ENCODE data around the gene UBE2K.
A peak's percentile ranks its signal among the peaks of the same experiment; 100 is the strongest.
"Not testable (repeated sequence)": the region's sequence is repeated elsewhere in the genome, so short reads cannot be mapped to it uniquely, and the experiment has no call there.

The UBE2K gene

DNA sequence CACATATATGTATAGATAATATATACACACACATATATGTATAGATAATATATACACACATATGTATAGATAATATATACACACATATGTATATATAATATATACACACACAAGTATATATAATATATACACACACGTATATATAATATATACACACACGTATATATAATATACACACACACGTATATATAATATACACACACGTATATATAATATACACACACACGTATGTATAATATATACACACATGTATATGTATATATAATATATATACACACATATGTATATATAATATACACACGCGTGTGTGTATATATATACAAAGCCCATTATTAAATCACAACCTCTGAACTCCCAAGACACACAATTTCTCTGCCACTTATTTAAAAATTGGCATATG lies 8.0 kb upstream of the UBE2K start:
- no peak for DNase-seq

DNA sequence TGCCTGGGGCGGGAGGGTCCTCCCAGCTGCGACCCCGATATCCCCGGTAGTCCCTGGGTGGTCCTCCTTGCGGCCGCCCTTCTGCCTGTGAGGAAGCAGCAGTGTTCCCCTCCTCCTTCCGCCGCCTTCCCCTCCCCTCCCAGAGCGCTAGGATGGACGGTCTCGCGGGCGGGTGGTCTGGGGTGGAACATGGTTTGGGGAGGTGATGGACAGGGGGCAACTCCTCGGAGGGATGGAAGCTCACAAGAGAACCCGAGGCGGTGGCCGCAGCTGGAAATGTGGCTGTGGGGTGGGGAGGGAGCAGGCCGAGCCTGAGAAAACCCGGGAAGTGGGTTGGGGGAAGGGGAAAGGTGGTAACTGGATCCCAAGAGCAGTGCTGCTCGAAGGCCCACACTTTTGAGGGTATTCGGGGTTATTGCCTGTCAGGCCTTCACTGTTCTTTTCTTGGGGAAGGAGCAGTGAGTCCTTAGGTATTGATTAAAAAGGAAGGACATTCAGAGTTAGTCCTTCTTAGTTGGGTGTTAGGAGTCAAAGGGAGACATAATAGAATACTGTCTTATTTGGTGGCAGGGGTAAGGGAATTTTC lies 581 bp downstream of the UBE2K start:
- peak in 2 of 3 donors; percentile 42 to 60 for DNase-seq

DNA sequence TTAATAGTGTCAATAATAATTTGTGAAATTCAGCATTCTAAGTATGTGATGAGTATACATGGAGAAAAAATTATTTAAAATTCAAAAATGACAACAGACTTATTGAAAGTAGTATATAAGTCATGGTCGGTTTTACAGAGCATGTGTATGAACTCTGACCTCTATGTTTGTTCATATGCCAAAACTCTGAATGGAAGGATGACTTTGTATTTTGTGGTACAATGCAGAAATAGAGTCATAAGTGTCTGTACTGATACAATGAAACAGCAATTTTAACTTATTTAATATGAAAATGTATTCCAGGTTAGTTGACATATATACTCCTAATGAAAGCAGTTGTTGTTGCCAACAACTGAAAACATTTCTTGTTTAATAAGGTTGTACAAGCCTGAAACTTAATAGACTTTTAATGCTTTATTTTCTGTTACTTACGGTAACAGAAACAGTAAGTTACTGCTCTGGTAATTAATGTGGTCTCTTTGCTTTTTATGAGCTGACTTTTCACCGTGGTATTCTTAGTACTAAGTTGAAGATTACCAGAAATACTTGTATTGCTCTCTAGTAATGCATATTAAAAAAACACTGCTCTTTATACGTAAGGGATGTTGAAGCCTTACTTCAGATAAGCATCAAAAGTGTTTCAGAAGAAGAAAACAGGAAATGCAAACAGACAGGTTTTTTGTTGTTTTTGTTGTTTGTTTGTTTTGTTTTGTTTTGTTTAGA lies 1.9 kb downstream of the UBE2K start:
- DNase-seq, result peak; percentile 19 to 55 (median 45)

DNA sequence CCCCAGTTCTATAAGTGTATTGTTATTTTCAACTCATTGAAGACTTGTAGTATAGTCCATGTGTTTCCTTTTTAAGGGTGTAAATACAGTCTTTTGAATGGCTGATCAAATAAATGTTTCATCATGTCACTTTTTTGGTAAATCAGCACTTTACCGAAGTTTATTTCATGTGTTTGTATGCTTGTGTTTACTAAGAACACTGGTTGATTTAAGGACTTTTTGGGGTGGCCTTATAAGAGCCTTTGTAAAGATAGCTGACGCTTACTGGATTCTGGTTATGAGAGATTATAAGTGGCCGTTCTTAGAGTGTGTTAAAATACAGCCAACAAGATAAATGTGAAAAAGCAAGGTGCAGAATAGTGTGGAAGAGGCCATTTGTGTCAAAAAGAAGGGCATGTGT lies 2.6 kb downstream of the UBE2K start:
- no peak for DNase-seq

DNA sequence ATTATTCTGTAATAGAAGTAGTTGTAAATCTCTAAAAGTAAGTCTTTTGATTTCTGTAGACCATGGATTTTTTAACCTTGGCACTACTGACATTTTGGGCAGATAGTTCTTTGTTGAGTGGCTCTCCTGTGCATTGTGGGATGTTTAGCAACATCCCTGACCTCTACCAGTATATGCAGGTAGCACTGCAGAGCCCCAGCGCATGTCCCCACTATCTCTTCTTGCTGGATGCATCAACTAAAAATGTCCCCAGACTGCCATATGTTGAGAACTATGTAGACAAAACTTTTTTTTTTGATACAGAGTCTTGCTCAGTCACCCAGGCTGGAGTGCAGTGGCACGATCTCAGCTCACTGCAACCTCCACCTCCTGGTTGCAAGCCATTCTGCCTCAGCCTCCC lies 4.8 kb downstream of the UBE2K start:
- no peak for DNase-seq

DNA sequence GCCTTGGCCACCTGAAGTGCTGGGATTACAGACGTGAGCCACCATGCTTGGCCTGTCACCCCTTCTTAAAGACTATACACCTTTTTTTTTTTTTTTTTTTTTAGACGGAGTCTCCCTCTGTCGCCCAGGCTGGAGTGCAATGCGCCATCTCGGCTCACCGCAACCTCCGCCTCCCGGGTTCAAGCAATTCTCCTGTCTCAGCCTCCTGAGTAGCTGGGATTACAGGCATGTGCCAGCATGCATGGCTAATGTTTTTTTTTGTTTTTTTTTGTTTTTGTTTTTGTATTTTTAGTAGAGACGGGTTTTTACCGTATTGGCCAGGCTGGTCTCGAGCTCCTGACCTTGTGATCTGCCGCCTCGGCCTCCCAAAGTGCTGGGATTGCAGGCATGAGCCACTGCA lies 6.9 kb downstream of the UBE2K start:
- not testable (repeated sequence) for DNase-seq

DNA sequence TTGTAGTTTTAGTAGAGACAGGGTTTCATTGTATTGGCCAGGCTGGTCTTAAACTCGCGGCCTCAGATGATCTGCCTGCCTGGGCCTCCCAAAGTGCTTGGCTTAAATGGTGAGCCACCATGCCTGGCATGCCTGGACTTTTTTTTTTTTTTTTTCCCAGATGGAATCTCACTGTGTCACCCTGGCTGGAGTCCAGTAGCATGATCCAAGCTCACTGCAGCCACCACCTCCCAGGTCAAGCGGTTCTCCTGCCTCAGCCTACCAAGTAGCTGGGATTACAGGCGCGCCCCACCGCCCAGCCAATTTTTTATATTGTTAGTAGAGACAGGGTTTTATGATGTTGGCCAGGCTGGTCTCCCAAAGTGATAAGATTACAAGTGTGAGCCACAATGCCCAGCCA lies 8.4 kb downstream of the UBE2K start:
- DNase-seq, result no peak

DNA sequence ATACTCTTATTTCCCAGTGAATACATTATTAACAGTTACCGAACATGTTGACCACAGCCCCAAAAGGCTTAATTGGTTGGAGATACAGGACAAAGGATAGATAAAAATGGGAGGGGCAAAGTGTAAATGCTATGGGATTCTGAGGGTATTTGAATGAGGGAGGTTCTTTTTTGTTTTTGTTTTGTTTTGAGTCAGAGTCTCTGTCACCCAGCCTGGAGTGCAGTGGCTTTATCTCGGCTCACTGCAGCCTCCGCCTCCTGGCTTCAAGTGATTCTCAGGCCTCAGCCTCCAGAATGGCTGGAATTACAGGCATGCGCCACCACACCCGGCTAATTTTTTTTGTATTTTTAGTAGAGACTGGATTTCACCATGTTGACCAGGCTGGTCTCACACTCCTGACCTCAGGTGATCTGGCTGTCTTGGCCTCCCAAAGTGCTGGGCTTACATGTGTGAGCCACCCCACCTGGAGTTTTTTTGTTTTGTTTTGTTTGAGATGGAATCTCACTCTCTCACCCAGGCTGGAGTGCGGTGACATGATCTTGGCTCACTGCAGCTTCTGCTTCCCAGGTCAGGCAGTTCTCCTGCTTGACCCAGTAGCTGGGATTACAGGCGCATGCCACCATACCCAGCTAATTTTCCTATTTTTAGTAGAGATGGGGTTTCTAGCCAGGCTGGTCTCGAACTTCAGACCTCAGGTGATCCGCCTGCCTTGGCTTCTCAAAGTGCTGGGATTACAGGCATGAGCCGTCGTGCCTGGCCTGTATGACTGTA lies 9.0 kb downstream of the UBE2K start:
- DNase-seq, result no peak

DNA sequence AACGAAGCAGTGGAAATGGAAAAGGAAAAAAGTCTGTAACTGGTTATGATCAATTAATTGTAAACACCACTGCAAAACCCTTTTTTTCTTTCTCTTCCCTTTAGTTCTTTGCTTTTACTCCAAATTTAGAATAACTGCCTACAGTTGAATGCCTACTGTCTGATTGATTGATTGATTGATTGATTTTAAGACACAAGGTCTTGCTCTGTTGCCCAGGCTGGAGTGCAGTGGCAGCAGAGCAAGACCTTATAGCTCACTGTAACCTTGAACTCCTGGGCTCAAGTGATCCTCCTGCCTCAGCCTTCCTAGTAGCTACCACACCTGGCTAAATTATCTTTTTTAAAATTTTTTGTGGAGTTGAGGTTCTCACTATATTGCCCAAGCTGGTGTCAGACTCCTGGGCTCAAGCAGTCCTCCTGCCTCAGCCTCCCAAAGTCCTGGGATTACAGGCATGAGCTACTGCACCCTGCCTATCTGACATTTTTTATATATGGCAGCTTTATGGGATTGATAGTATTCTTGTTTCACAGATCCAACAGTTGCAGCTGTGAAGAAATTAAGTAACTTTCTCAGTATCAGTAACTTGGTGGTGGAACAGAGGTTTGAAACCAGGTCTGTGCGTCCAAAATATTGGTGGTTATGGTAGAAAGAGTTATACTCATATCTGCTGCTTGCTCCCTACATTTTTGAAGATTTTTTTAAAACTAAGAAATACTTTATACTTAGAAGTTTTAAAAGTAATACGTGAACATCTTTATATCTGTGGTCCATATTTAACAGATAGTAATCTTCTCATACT lies 12.4 kb downstream of the UBE2K start:
- no peak for DNase-seq

DNA sequence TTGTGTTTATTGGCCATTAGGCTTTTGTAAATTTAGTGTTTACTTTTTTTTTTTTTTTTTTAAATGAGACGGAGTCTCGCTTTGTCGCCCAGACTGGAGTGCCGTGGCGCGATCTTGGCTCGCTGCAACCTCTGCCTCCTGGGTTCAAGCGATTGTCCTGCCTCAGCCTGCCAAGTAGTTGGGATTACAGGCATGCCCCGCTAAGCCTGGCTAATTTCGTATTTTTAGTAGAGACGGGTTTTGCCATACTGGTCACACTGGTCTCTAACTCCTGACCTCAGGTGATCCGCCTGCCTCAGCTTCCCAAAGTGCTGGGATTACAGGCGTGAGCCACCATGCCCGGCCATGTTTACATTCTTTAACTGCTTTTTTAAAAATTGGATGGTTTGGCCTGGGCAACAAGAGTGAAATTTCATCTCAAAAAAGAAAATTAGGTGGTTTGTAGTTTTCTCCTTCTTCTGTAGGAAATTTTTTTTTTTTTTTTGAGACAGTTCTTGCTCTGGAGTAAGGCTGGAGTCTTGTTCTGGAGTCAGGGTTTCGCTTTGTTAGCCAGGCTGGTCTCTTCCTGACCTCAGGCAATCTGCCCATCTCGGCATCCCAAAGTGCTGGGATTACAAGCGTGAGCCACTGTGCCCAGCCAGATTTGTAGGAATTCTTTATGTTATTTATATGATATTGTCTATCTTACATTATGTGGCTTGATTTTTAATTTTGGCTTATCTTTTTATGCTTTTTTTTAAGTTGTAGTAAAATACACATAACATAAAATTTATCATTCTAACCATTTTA lies 15.1 kb downstream of the UBE2K start:
- no peak for DNase-seq

DNA sequence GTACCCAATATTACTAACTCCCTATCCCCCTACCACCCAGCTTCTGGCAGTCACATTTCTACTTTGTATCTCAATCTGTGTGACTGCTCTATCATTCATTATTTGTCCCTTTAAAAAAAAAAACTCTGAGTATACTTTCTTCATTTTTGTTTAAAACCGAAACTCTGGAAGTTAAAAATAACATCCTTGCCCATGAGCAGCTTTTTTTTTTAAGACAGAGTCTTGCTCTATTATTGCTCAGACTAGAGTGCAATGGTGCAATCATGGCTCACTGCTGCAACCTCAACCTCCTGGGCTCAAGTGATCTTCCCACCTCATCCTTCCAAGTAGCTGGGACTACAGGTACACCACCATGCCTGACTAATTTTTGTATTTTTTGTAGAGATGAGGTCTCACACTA lies 15.8 kb downstream of the UBE2K start:
- DNase-seq, result peak; percentile 67 to 82 (median 70)

DNA sequence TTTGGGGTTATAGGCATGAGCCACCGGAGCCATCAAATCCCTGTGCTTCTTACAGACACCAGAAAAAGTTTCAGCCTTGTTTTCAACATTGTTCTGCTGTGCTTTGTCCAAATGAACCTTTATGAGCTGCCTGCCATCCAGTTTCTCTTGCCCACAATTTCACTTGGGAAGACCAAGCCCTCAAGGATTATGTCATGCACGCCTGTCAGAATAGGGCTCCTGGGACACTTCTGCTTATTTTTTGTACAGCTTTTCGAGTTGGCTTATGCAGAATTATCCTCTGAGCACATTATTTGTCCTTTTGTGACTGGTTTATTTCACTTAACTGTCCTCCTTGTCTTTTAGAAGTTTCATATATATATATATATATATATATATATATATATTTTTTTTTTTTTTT lies 16.2 kb downstream of the UBE2K start:
- DNase-seq, result peak; percentile 70 to 83 (median 81)

DNA sequence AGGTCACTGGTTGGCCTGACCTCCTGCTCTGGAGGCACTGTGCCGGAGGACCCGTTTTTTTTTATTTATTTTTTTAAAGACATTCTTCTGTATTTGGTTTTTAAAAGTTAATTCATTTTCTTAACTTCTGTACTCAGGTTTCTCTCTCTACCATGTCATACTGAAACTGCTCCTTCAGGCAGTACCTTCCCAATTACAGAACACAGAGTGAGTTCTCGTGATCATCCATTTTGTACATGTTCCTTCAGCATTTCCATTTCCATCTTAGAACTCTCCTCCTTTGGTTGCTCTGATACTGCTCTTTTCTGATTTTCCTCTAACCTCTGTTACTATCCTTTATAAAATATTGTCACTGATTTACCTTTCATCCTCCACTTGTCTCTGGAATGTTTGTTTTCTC lies 17.9 kb downstream of the UBE2K start:
- DNase-seq, result no peak

DNA sequence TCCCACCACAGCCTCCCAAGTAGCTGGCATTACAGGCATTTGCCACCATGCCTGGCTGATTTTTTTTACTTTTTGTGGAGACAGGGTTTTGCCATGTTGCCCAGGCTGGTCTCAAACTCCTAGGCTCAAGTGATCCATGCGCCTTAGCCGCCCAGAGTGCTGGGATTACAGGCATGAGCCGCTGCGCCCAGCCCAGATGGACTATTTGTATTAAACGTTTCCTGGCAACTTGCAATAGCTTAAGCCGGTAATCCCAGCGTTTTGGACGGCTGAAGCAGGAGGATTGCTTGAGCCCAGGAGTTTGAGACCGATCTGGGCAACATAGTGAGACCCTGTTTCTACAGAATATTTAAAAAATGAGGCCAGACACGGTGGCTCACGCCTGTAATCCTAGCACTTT lies 18.4 kb downstream of the UBE2K start:
- no peak for DNase-seq

DNA sequence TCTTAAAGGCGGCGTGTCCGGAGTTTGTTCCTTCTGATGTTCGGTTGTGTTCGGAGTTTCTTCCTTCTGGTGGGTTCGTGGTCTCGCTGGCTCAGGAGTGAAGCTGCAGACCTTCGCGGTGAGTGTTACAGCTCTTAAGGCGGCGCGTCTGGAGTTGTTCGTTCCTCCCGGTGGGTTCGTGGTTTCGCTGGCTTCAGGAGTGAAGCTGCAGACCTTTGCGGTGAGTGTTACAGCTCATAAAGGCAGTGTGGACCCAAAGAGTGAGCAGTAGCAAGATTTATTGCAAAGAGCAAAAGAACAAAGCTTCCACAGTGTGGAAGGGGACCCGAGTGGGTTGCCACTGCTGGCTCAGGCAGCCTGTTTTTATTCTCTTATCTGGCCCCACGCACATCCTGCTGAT lies 19.8 kb downstream of the UBE2K start:
- DNase-seq, result not testable (repeated sequence)

DNA sequence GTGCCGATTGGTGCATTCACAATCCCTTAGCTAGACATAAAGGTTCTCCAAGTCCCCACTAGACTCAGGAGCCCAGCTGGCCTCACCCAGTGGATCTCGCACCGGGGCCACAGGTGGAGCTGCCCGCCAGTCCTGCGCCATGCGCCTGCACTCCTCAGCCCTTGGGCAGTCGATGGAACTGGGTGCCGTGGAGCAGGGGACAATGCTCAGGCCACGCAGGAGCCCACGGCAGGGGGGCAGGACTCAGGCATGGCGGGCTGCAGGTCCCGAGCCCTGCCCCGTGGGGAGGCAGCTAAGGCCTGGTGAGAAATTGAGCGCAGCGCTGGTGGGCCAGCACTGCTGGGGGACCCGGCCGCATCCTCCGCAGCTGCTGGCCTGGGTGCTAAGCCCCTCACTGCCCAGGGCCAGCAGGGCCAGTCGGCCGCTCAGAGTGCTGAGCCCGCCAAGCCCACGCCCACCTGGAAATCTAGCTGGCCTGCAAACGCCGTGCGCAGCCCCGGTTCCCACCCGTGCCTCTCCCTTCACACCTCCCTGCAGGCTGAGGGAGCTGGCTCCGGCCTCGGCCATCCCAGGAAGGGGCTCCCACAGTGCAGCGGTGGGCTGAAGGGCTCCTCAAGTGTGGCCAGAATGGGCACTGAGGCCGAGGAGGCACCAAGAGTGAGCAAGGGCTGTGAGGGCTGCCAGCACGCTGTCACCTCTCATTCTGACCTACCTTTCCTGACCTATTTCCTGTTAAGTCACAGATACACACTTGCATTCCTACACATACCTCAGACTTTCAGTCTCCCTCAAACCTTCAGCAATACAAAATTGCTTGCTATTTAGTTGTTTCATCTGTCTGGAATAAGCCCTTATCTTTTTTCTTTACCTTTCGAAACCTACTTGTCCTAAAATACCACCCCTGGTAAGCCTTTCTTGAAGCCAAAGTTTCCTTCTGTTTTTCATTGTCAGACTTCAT lies 20.7 kb downstream of the UBE2K start:
- no peak for DNase-seq

DNA sequence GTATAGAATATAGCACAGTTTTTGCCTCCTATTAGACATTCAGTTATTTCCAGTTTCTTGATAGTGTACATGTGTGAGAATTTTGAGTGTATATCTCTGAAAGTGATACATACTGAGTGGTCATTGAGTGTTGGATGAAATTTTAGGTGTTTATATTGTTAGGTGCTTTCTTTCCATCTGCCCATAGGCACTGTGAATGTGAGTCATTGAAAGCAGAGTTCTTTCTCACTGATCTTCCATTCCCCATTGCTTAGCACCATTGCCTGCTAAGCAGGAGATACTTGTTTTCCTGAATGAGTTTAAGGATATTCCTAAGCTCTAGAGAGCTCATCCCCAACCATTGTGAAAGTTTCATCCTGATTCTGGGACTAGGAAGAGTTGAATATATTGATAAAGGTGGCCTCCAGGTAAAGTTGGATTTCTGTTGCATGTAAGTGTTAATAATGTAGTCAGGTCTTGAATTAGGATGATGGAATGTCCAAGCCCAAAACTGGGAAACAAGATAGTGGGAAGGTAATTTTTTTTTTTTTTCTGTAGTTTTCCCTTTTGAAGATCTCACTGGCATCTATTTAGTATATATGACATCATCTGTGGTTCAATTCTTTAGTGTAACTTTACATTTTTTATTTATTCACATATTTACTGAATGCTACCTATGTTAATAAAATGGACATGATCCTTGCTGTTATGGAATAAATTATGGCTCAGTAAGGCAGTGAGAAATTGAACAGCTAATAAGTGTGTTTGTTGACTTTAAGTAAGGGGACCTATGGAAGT lies 22.1 kb downstream of the UBE2K start:
- DNase-seq, result no peak

DNA sequence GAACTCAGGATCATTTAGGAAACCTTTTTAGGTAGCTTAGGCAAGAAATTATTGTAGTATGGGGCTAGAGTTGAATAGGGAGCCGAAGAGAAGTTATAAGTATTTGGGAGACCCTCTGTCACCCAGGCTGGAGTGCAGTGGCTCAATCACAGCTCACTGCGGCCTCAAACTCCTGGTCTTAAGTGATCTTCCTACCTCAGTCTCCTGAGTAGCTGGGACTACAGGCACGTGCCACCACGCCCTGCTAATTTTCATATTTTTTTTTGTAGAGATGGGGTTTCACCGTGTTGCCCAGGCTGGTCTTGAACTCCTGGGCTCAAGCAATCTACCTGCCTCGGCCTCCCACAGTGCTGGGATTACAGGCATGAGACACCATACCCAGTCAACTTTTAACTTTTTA lies 23.3 kb downstream of the UBE2K start:
- not testable (repeated sequence) for DNase-seq

DNA sequence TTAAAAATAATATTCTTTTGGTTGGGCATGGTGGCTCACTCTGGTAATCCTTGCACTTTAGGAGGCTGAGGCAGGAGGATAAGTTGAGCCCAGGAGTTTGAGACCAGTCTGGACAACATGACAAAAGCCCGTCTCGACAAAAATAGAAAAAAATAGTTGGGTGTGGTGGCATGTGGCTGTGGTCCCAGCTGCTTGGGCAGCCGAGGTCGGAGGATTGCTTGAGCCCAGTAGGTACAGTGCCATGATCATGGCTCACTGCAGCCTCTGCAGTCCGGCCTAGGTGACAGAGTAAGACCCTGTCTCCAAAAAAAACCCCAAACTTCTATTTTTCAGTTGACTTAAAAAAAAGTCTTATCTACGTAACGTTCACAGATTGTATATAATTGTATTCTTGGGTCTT lies 23.9 kb downstream of the UBE2K start:
- DNase-seq, result no peak

DNA sequence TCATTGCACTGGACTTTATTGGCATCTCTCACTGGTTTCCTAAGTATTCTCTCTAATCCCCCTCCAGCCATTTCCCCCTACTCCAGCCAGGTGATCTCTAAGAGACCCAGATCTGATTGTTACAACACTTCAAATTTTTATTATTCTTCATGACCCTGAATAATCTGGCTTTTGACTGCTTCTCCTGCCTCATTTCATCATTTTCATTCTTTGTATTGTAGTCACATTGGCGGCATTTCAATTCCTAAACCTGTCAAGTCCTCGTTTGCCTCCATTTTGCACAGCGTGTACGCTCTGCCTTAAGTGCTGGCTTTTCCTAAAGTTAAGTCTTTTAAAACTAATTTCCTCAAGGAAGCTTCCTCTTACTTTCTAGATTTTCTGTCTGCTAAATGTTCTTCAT lies 31.6 kb downstream of the UBE2K start:
- DNase-seq, result no peak

All from suppressor macrophage treated with lipopolysaccharide for 1 hour (primary cell).